GM23338 (cell line): ENCODE measurements around the gene LAMA1. TPM values are rescaled to one million over a fixed set of nuclear protein-coding genes. Genes with fewer than 3 reads are reported as not detected.

Source experiments
- ATAC-seq: fragments of 200-7000 bp; cut with Tn5 transposase; 3 replicates; pipeline ENCODE4 v1.9.1; 2020
- DNase-seq: peaks from one replicate; pipeline ENCODE4 v3.0.0-alpha.2; 2015; ENCODE audit warnings: low spot score
- H2AFZ ChIP-seq: fragments of 200-600 bp; sonication (generic); 2 replicates; pipeline ENCODE4 v1.8.0; 2016; ENCODE audit warnings: antibody characterized with exemption, mild to moderate bottlenecking, moderate library complexity
- H3F3A ChIP-seq: fragments of 200-600 bp; sonication (generic); replicated peaks from 2 replicates; pipeline ENCODE4 v1.8.0; 2017; ENCODE audit warnings: antibody characterized with exemption, mixed run types, low read depth
- H3K27ac ChIP-seq: fragments of 200-600 bp; sonication (generic); 2 replicates; pipeline ENCODE4 v1.6.1; 2016; ENCODE audit warnings: low read depth
- H3K27me3 ChIP-seq: fragments of 200-600 bp; sonication (generic); 2 replicates; pipeline ENCODE4 v1.8.0; 2016; ENCODE audit warnings: mild to moderate bottlenecking, mixed run types, moderate library complexity; ENCODE audit not compliant: insufficient read depth
- H3K36me3 ChIP-seq: fragments of 200-600 bp; sonication (generic); 2 replicates; pipeline ENCODE4 v1.8.0; 2016; ENCODE audit warnings: mild to moderate bottlenecking; ENCODE audit not compliant: insufficient read depth
- H3K4me1 ChIP-seq: fragments of 200-600 bp; sonication (generic); 2 replicates; pipeline ENCODE4 v1.8.0; 2016; ENCODE audit warnings: mild to moderate bottlenecking, moderate library complexity; ENCODE audit not compliant: insufficient read depth
- H3K4me2 ChIP-seq: fragments of 200-600 bp; sonication (generic); 2 replicates; pipeline ENCODE4 v1.7.1; 2017; ENCODE audit warnings: mixed run types
- H3K4me3 ChIP-seq: fragments of 200-600 bp; sonication (generic); 2 replicates; pipeline ENCODE4 v1.6.1; 2016; ENCODE audit warnings: mixed run types
- H3K79me2 ChIP-seq: fragments of 200-600 bp; sonication (generic); replicated peaks from 2 replicates; pipeline ENCODE4 v1.8.0; 2017; ENCODE audit warnings: mild to moderate bottlenecking; ENCODE audit not compliant: insufficient read depth
- H3K9me2 ChIP-seq: fragments of 200-600 bp; sonication (generic); 2 replicates; pipeline ENCODE4 v1.8.0; 2017; ENCODE audit not compliant: insufficient read depth
- H4K20me1 ChIP-seq: fragments of 200-600 bp; sonication (generic); replicated peaks from 2 replicates; pipeline ENCODE4 v1.8.0; 2017; ENCODE audit warnings: mild to moderate bottlenecking; ENCODE audit not compliant: insufficient read depth
- H3K27ac Mint-ChIP-seq: 2 replicates; pipeline ENCODE4 v1.8.0; 2020; ENCODE audit warnings: inconsistent platforms, mild to moderate bottlenecking, moderate library complexity, mixed read lengths
- H3K27me3 Mint-ChIP-seq: 3 replicates; pipeline ENCODE4 v1.8.0; 2022; ENCODE audit warnings: low read depth, mild to moderate bottlenecking, moderate library complexity, mixed read lengths, inconsistent platforms; ENCODE audit not compliant: insufficient read depth, poor library complexity
- H3K36me3 Mint-ChIP-seq: 3 replicates; pipeline ENCODE4 v1.8.0; 2021; ENCODE audit warnings: low read depth, mild to moderate bottlenecking, inconsistent platforms, moderate library complexity, mixed read lengths
- H3K4me1 Mint-ChIP-seq: 3 replicates; pipeline ENCODE4 v1.8.0; 2020; ENCODE audit warnings: mild to moderate bottlenecking, inconsistent platforms, mixed read lengths
- H3K4me3 Mint-ChIP-seq: 3 replicates; pipeline ENCODE4 v1.8.0; 2021; ENCODE audit warnings: moderate library complexity, mild to moderate bottlenecking, inconsistent platforms, mixed read lengths
- H3K9me3 Mint-ChIP-seq: 3 replicates; pipeline ENCODE4 v1.8.0; 2020; ENCODE audit warnings: moderate library complexity, mild to moderate bottlenecking, inconsistent platforms, mixed read lengths
- CREB1 ChIP-seq: fragments of 250-450 bp; sonication (Bioruptor Pico); IDR thresholded peaks from 2 replicates; pipeline ENCODE4 v1.5.0; 2020; ENCODE audit warnings: low read depth, mild to moderate bottlenecking, moderate library complexity
- EZH2phosphoT487 ChIP-seq: fragments of 200-600 bp; sonication (generic); IDR thresholded peaks from one replicate; pipeline ENCODE4 v1.8.1; 2018; ENCODE audit warnings: antibody characterized with exemption; ENCODE audit not compliant: unreplicated experiment
- JUNB ChIP-seq: IDR thresholded peaks from one replicate; pipeline ENCODE4 v1.6.1; 2016; ENCODE audit warnings: antibody characterized with exemption; ENCODE audit not compliant: unreplicated experiment
- NANOG ChIP-seq: IDR thresholded peaks from 2 replicates; pipeline ENCODE4 v1.6.1; 2016; ENCODE audit warnings: antibody characterized with exemption, borderline replicate concordance
- POLR2AphosphoS5 ChIP-seq: IDR thresholded peaks from 2 replicates; pipeline ENCODE4 v1.6.1; 2016; ENCODE audit warnings: antibody characterized with exemption, low read depth
- STAT1 ChIP-seq: IDR thresholded peaks from one replicate; pipeline ENCODE4 v1.6.1; 2016; ENCODE audit warnings: antibody characterized with exemption; ENCODE audit not compliant: unreplicated experiment
- ZNF331 ChIP-seq: fragments of 250-450 bp; sonication (Bioruptor Pico); IDR thresholded peaks from 2 replicates; pipeline ENCODE4 v1.5.0; 2020; ENCODE audit warnings: low read depth, mild to moderate bottlenecking, moderate library complexity
- polyA plus RNA-seq: library from polyadenylated mRNA; unstranded; fragments of >200 nt; fragmentation: Nextera tagmentation; extraction: Ambion mirVana; gene quantifications from 2 replicates; pipeline ENCODE4 v1.2.1, GENCODE V29; 2016
- total RNA-seq: library from RNA; depleted of rRNA; stranded (reverse); fragments of >200 nt; shearing (Covaris generic); gene quantifications from 2 replicates; pipeline ENCODE4 v1.2.3, GENCODE V29; 2014
- TF ChIP-seq, protein P1 (sequence below): IDR thresholded peaks from one replicate; pipeline ENCODE4 v1.6.1; 2018; ENCODE audit warnings: antibody characterized with exemption; ENCODE audit not compliant: unreplicated experiment

LAMA1 gene
- total and polyA plus RNA-seq, 2 experiments from 2014 or later: 14.8 to 52.3 TPM

DNA sequence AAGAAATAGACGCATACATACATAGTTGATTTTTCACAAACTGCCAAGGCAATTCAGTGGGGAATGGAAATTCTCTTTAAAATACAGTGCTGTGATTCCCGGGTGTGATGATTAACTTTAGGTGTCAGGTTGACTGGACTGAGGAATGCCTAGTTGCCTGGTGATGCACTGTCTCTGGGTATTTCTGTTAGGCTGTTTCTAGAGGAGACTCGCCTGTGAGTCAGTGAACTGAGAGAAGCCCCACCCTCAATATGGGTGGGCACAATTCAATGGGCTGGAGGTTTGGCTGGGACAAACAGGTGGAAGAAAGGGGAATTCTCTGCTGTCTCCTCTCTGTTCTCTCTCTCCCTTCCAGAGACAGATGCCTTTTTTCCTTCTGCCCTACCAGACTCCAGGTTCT, 200.5 kb downstream of the LAMA1 start:
- H3K27ac Mint-ChIP-seq: no peak overlapping the region
- no peaks in the 10 kb centered on the region; the same call in 2 of the 3 replicates for H3K36me3 Mint-ChIP-seq

DNA sequence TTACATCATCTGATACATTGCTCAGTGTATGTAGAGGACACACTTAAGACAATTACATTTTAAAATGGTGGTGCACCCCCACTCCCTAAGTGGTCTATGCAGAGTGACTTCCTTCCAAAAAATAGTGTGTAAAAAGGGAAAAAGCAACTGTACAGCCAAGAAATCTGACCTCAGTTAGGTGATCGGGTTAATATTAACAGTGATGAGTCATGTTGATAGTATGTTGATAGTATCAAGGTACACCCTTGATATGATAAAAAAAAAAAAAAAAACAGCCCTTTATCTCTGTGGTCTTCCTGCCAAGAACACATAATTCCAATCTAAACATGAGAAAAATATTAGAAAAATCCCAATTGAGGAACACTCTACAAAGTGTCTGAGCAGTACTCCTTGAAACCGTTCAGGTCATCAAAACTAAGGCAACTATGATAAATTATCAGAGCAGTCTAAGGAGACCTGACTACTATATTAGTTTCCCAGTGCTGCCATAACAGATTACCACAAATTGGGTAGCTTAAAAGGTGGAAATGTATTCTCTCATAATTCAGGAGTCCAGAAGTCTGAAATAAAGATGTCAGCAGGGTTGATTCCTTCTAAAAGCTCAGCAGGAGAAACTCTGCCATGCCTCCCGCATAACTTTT, 216.2 kb downstream of the LAMA1 start:
- H2AFZ ChIP-seq: no peak overlapping the region
- H3K36me3 ChIP-seq: no peaks in the 10 kb centered on the region
- H3K4me3 Mint-ChIP-seq: no peak overlapping the region
- H4K20me1 ChIP-seq: no peaks in the 10 kb centered on the region
- H3K4me1 ChIP-seq: no peaks in the 10 kb centered on the region; the same call in 1 of the 2 replicates
- peaks cover 7% of the 10 kb centered on the region; the same call in 2 of the 3 replicates for H3K4me1 Mint-ChIP-seq
- H3K27ac Mint-ChIP-seq: no peak overlapping the region
- no peaks in the 10 kb centered on the region for H3K27me3 ChIP-seq
- no peak overlapping the region for H3K4me2 ChIP-seq
- H3K27me3 Mint-ChIP-seq: peaks cover 5% of the 10 kb centered on the region
- peaks cover 11% of the 10 kb centered on the region; the same call in 1 of the 3 replicates for H3K9me3 Mint-ChIP-seq
- DNase-seq (no peak), ATAC-seq (no peak)
- H3K4me3 ChIP-seq: no peak overlapping the region
- no peaks in the 10 kb centered on the region for H3F3A ChIP-seq
- no peaks in the 10 kb centered on the region for H3K9me2 ChIP-seq
- no peaks in the 10 kb centered on the region for H3K79me2 ChIP-seq
- H3K27ac ChIP-seq: no peak overlapping the region
- H3K36me3 Mint-ChIP-seq: peaks cover 17% of the 10 kb centered on the region
- TF ChIP-seq CREB1 (CRISPR knock-in tag) (no peak), EZH2phosphoT487 (no peak), ZNF331 (CRISPR knock-in tag) (no peak), JUNB (no peak), STAT1 (no peak), POLR2AphosphoS5 (no peak), NANOG (no peak)
- TF ChIP-seq, protein P1, sequence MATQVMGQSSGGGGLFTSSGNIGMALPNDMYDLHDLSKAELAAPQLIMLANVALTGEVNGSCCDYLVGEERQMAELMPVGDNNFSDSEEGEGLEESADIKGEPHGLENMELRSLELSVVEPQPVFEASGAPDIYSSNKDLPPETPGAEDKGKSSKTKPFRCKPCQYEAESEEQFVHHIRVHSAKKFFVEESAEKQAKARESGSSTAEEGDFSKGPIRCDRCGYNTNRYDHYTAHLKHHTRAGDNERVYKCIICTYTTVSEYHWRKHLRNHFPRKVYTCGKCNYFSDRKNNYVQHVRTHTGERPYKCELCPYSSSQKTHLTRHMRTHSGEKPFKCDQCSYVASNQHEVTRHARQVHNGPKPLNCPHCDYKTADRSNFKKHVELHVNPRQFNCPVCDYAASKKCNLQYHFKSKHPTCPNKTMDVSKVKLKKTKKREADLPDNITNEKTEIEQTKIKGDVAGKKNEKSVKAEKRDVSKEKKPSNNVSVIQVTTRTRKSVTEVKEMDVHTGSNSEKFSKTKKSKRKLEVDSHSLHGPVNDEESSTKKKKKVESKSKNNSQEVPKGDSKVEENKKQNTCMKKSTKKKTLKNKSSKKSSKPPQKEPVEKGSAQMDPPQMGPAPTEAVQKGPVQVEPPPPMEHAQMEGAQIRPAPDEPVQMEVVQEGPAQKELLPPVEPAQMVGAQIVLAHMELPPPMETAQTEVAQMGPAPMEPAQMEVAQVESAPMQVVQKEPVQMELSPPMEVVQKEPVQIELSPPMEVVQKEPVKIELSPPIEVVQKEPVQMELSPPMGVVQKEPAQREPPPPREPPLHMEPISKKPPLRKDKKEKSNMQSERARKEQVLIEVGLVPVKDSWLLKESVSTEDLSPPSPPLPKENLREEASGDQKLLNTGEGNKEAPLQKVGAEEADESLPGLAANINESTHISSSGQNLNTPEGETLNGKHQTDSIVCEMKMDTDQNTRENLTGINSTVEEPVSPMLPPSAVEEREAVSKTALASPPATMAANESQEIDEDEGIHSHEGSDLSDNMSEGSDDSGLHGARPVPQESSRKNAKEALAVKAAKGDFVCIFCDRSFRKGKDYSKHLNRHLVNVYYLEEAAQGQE: no peak

More for the DNA sequence above, 200.5 kb downstream of the LAMA1 start:
- H2AFZ ChIP-seq: no peak overlapping the region
- no peaks in the 10 kb centered on the region for H3K36me3 ChIP-seq
- peak; percentile 43 for DNase-seq
- no peaks in the 10 kb centered on the region for H3K4me1 ChIP-seq
- no peak overlapping the region for H3K27ac ChIP-seq
- no peak overlapping the region for H3K4me2 ChIP-seq
- Mint-ChIP-seq H3K4me3 (no peak overlapping the region), H3K27me3 (no peaks in the 10 kb centered on the region), H3K9me3 (no peaks in the 10 kb centered on the region), H3K4me1 (no peaks in the 10 kb centered on the region)
- H3K79me2 ChIP-seq: no peaks in the 10 kb centered on the region
- peak; percentile 57 for ATAC-seq
- H3K27me3 ChIP-seq: no peaks in the 10 kb centered on the region
- H3K9me2 ChIP-seq: no peaks in the 10 kb centered on the region
- H4K20me1 ChIP-seq: no peaks in the 10 kb centered on the region
- H3K4me3 ChIP-seq: no peak overlapping the region
- H3F3A ChIP-seq: no peaks in the 10 kb centered on the region
- no peak for TF ChIP-seq JUNB
- no peak for TF ChIP-seq CREB1 (CRISPR knock-in tag)
- TF ChIP-seq, protein P1: no peak
